Heart right ventricle (tissue), 16 donors: Measurements from ENCODE around the gene FOXRED1. TPM values are rescaled to one million over a fixed set of nuclear protein-coding genes. Genes with fewer than 3 reads are reported as not detected.
A peak's percentile ranks its signal among the peaks of the same experiment; 100 is the strongest.

Experiments
- ATAC-seq, 8 donors: fragments of 200-7000 bp; cut with Tn5 transposase; one replicate each; pipeline ENCODE4 v1.9.1; 2020; ENCODE audit warnings: mild to moderate bottlenecking in 8 of 8, moderate library complexity in 8 of 8, moderate number of reproducible peaks in 1 of 8
- DNase-seq, 2 donors: peaks; one replicate each; pipeline ENCODE4 v3.0.0-alpha.2; 2020
- H3K27ac ChIP-seq, 10 donors: fragments of 200-600 bp; sonication (generic) in 2 of 10; one replicate each; pipeline versions ENCODE4 v1.5.0 to v1.8.0; 2020 to 2022; ENCODE audit warnings: mild to moderate bottlenecking in 3 of 10
- H3K27me3 ChIP-seq, 7 donors: fragments of 200-600 bp; one replicate each; pipeline ENCODE4 v1.8.0; 2021 to 2022; ENCODE audit warnings: mild to moderate bottlenecking in 2 of 7
- H3K36me3 ChIP-seq, 9 donors: fragments of 200-600 bp; sonication (generic) in 1 of 9; one replicate each; pipeline versions ENCODE4 v1.5.0 to v1.8.0; 2020 to 2022; ENCODE audit warnings: mild to moderate bottlenecking in 2 of 9
- H3K4me1 ChIP-seq, 9 donors: fragments of 200-600 bp; sonication (generic) in 1 of 9; one replicate each; pipeline versions ENCODE4 v1.5.0 to v1.8.0; 2020 to 2022; ENCODE audit warnings: mild to moderate bottlenecking in 4 of 9
- H3K4me3 ChIP-seq, 10 donors: fragments of 200-600 bp; sonication (generic) in 2 of 10; one replicate each; pipeline versions ENCODE4 v1.5.0 to v1.8.0; 2020 to 2022; ENCODE audit warnings: mild to moderate bottlenecking in 7 of 10, moderate library complexity in 2 of 10
- H3K9me3 ChIP-seq, 11 donors: fragments of 200-600 bp in 10 of 11; sonication (generic) in 2 of 11; one replicate each; pipeline versions ENCODE4 v1.5.0 to v1.8.0; 2013 to 2022; ENCODE audit warnings: mild to moderate bottlenecking in 2 of 11, control low read depth in 1 of 11, moderate library complexity in 1 of 11
- CTCF ChIP-seq, 9 donors: fragments of 200-600 bp; sonication (generic) in 2 of 9; IDR thresholded peaks; one replicate each; pipeline versions ENCODE4 v1.5.0 to v1.8.0; 2021 to 2022; ENCODE audit warnings: antibody characterized with exemption in 9 of 9, mild to moderate bottlenecking in 5 of 9, moderate library complexity in 1 of 9
- WGBS, 2 donors: extraction: QIAGEN DNeasy Blood & Tissue Kit; methylation state at CpG; one replicate each; pipeline ENCODE4 v1.1.7; 2013; ENCODE audit warnings: inconsistent platforms in 1 of 2; 5-methylcytosine and 5-hydroxymethylcytosine counted together
- intact Hi-C, 10 donors: fragments of 100-400 bp; cut with DNase I; formaldehyde crosslinking; loops; one replicate each; pipeline versions ENCODE4 v1.11.1 to v1.14.2; 2022
- polyA plus RNA-seq, 2 donors: library from polyadenylated mRNA; stranded (reverse); fragments of 200-250 nt; gene quantifications; one replicate each; pipeline ENCODE4 v1.2.3, GENCODE V29; 2013
- total RNA-seq, 10 donors: library from RNA; stranded (reverse); fragmentation: NEBNext Ultra II Directional in 3 of 10; extraction: Animal tissue kit (Norgen Biotek cat#: 25700) in 3 of 10; gene quantifications; one replicate each; pipeline versions ENCODE4 v1.2.1 to v1.2.4, GENCODE V29; 2021 to 2023
- donor health status: Arrhythmogenic right ventricular cardiomyopathy.
- donor health status: ischemic (EF 13 %, LVEDD 7.1; RV severe dilation, severe dysfunction).
- donor health status: healthy with polysubstance abuse.
- donor health status: DM: no; HTN: yes; CAD: no.
- donor health status: DM: no; HTN: no; CAD: no.
- donor health status: ischemic (EF 25% LVEDD 6.9; RV normal size, moderate dysfunction).
- donor health status: ischemic (EF 25% LVEDD 5.7; RV mildly dilated, moderate dysfunction).
- donor health status: healthy.
- donor health status: DM: yes; HTN: yes; CAD: no.
- donor health status: Ischemic cardiomyopathy.
- donor health status: ischemic (EF 35%, LVEDD 5.7; RV mildly dilated, moderate dysfunction).
- donor health status: nonischemic (EF 11% LVEDD 7.7; RV severe dilation, severe dysfunction).
- donor health status: DM: yes; HTN: yes; CAD: no.
- donor health status: PGD.
- donor health status: ischemic (EF 29% LVEDD 5.4; RV normal size, mild dysfunction).
- donor health status: nonischemic (EF 23%, LVEDD 6.1; RV moderate dilation, normal function).

The FOXRED1 gene
- total and polyA plus RNA-seq, 12 donors = 19.0 to 46.3 (median 32.1) TPM

GRCh38 chr11:126313826-126314225 lies 44.9 kb downstream of the FOXRED1 start:
- Histone ChIP-seq H3K36me3 (peaks cover 0 to 49% (median 0%) of the 10 kb centered on the region in 9 donors), H3K27me3 (no peaks in the 10 kb centered on the region), H3K4me1 (peaks cover 11 to 64% (median 28%) of the 10 kb centered on the region in 9 donors), H3K27ac (no peak overlapping the region), H3K4me3 (no peak overlapping the region), H3K9me3 (no peaks in the 10 kb centered on the region)
- no peak for ATAC-seq
- no peak for TF ChIP-seq CTCF (IDR thresholded peaks at IDR 0.05)
- intact Hi-C loops = loop anchor here in 7 of 10 donors (2.0 to 10.0 kb wide), 11 partner anchors 43 to 673 kb away; partner anchors contain the start of gene ST3GAL4 (in 2 of the 7)
- DNase-seq = no peak
- WGBS, 2 donors = 91 to 93% methylated on average over 5 of the region's 5 CpGs

- WGBS, 2 donors = 63 to 73% methylated on average over 1 of the region's 1 CpG
- intact Hi-C loops = loop anchor here in 7 of 10 donors (5.0 to 10.0 kb wide), 6 partner anchors 35 to 667 kb away; partner anchors contain the start of gene ST3GAL4 (in 1 of the 7)
- peak in 4 of 8 donors; percentile 1 to 7 (median 4) for ATAC-seq
- Histone ChIP-seq H3K27ac (peak overlapping the region; percentile 63 to 88 (median 78)), H3K9me3 (no peaks in the 10 kb centered on the region), H3K4me3 (peak overlapping the region in 4 of 10 donors; percentile 9 to 23 (median 18)), H3K4me1 (peaks cover 15 to 54% (median 33%) of the 10 kb centered on the region in 9 donors), H3K27me3 (no peaks in the 10 kb centered on the region), H3K36me3 (peaks cover 0 to 36% (median 0%) of the 10 kb centered on the region in 9 donors)
- DNase-seq = no peak
- TF ChIP-seq CTCF (IDR thresholded peaks at IDR 0.05) = no peak
These were observed 48.4 kb downstream of the FOXRED1 start for GRCh38 chr11:126317432-126317755.

GRCh38 chr11:126317756-126318573 lies 49.0 kb downstream of the FOXRED1 start:
- intact Hi-C loops = loop anchor here in 7 of 10 donors (2.0 to 10.0 kb wide), 7 partner anchors 34 to 667 kb away; partner anchors contain the start of gene ST3GAL4 (in 2 of the 7)
- no peaks in the 10 kb centered on the region for H3K9me3 ChIP-seq
- peaks cover 0 to 30% (median 0%) of the 10 kb centered on the region in 9 donors for H3K36me3 ChIP-seq
- WGBS, 2 donors = 32 to 36% methylated on average over 14 of the region's 14 CpGs
- peak; percentile 74 to 81 for DNase-seq
- TF ChIP-seq CTCF (IDR thresholded peaks at IDR 0.05) = no peak
- peaks cover 15 to 50% (median 33%) of the 10 kb centered on the region in 9 donors for H3K4me1 ChIP-seq
- peak overlapping the region in 6 of 10 donors; percentile 7 to 23 (median 16) for H3K4me3 ChIP-seq
- H3K27ac ChIP-seq = peak overlapping the region; percentile 63 to 88 (median 78)
- peak; percentile 86 to 95 (median 92) for ATAC-seq
- no peaks in the 10 kb centered on the region for H3K27me3 ChIP-seq

GRCh38 chr11:126318574-126319373 lies 49.8 kb downstream of the FOXRED1 start:
- no peak for TF ChIP-seq CTCF (IDR thresholded peaks at IDR 0.05)
- Histone ChIP-seq H3K4me3 (peak overlapping the region in 5 of 10 donors; percentile 9 to 23 (median 17)), H3K27ac (peak overlapping the region; percentile 63 to 88 (median 78)), H3K9me3 (no peaks in the 10 kb centered on the region), H3K4me1 (peaks cover 15 to 45% (median 33%) of the 10 kb centered on the region in 9 donors), H3K36me3 (peaks cover 0 to 22% (median 0%) of the 10 kb centered on the region in 9 donors), H3K27me3 (no peaks in the 10 kb centered on the region)
- peak in 1 of 2 donors; percentile 59 for DNase-seq
- intact Hi-C loops = loop anchor here in 7 of 10 donors (2.0 to 10.0 kb wide), 7 partner anchors 34 to 666 kb away; partner anchors contain the start of gene ST3GAL4 (in 2 of the 7)
- 49 to 58% methylated on average over 9 of the region's 9 CpGs for WGBS, 2 donors
- ATAC-seq = peak; percentile 81 to 88 (median 86)
